Measurements from ENCODE around the gene MYO7B.

DNA sequence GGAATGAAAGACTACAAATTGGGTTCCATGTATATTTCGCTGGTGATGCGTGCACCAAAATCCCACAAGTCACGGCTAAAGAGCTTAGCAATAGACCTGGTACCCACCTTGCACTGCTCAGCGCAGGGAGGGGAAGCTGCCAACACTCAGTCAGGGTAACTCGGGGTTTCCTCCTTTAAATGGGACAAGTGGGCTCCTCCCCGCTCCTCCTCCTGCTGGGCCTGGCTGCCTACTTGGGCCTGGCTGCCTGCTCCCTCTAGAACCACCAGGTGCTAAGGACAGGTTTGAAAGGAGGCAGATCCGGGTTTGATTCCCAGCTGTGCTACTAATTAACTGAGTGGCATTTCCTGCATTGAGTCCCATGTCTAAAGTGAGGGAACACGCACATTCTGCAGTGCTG lies 23.4 kb downstream of the MYO7B start:
- TF ChIP-seq POLR2A (IDR thresholded peaks at IDR 0.05) = no peak
- TF ChIP-seq, protein P1, sequence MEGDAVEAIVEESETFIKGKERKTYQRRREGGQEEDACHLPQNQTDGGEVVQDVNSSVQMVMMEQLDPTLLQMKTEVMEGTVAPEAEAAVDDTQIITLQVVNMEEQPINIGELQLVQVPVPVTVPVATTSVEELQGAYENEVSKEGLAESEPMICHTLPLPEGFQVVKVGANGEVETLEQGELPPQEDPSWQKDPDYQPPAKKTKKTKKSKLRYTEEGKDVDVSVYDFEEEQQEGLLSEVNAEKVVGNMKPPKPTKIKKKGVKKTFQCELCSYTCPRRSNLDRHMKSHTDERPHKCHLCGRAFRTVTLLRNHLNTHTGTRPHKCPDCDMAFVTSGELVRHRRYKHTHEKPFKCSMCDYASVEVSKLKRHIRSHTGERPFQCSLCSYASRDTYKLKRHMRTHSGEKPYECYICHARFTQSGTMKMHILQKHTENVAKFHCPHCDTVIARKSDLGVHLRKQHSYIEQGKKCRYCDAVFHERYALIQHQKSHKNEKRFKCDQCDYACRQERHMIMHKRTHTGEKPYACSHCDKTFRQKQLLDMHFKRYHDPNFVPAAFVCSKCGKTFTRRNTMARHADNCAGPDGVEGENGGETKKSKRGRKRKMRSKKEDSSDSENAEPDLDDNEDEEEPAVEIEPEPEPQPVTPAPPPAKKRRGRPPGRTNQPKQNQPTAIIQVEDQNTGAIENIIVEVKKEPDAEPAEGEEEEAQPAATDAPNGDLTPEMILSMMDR (IDR thresholded peaks at IDR 0.05) = no peak
- no peak for TF ChIP-seq EP300 (IDR thresholded peaks at IDR 0.05)
